Measurements from ENCODE around the gene AFMID.

AFMID gene

GRCh38 chr17:78180508-78180907 lies 6.7 kb upstream of the AFMID start:
- DNase-seq = no peak

- DNase-seq = no peak
Measured at GRCh38 chr17:78182504-78182903, 4.7 kb upstream of the AFMID start.

- no peak for DNase-seq
Measured at GRCh38 chr17:78183916-78184315, 3.2 kb upstream of the AFMID start.

- no peak for DNase-seq
Measured at GRCh38 chr17:78184351-78184750, 2.8 kb upstream of the AFMID start.

- no peak for DNase-seq
Measured at GRCh38 chr17:78184868-78185267, 2.3 kb upstream of the AFMID start.

GRCh38 chr17:78185981-78186691 lies 1.0 kb upstream of the AFMID start:
- DNase-seq = no peak

- DNase-seq = no peak
Measured at GRCh38 chr17:78196716-78197115, 9.6 kb downstream of the AFMID start.

GRCh38 chr17:78197147-78197832 lies 10.1 kb downstream of the AFMID start:
- DNase-seq = no peak

GRCh38 chr17:78200451-78200850 lies 13.3 kb downstream of the AFMID start:
- no peak for DNase-seq

GRCh38 chr17:78202666-78203065 lies 15.5 kb downstream of the AFMID start:
- DNase-seq = no peak

- DNase-seq = no peak
Measured at GRCh38 chr17:78204387-78205123, 17.4 kb downstream of the AFMID start.

- DNase-seq = no peak
Measured at GRCh38 chr17:78205124-78205775, 18.1 kb downstream of the AFMID start.

- no peak for DNase-seq
Measured at GRCh38 chr17:78206298-78206697, 19.1 kb downstream of the AFMID start.

GRCh38 chr17:78208486-78208885 lies 21.3 kb downstream of the AFMID start:
- DNase-seq = no peak

GRCh38 chr17:78210111-78210510 lies 22.9 kb downstream of the AFMID start:
- DNase-seq = no peak

- DNase-seq = no peak
Measured at GRCh38 chr17:78211032-78211431, 23.9 kb downstream of the AFMID start.

- peak; percentile 93 for DNase-seq
Measured at GRCh38 chr17:78214016-78214705, 27.0 kb downstream of the AFMID start, which contains the start of gene BIRC5. BIRC5 (plus strand) TSS chr17:78214253; CDS start chr17:78214317, 64 bp downstream.

GRCh38 chr17:78214706-78215061 lies 27.5 kb downstream of the AFMID start:
- DNase-seq = no peak

- no peak for DNase-seq
Measured at GRCh38 chr17:78219396-78220150, 32.4 kb downstream of the AFMID start.

- DNase-seq = no peak
Measured at GRCh38 chr17:78223061-78223460, 35.9 kb downstream of the AFMID start.

- DNase-seq = no peak
Measured at GRCh38 chr17:78223765-78224164, 36.6 kb downstream of the AFMID start.

Measured in CD4-positive, alpha-beta T cell treated with Interleukin-17A for 4 hours (primary cell).